OCI-LY1 (cell line): ENCODE results near the gene ELMO1.
A peak's percentile ranks its signal among the peaks of the same experiment; 100 is the strongest.

ENCODE experiments used
- H2AFZ ChIP-seq: fragments of 200-600 bp; sonication (generic), shearing (Covaris generic); 2 replicates; pipeline ENCODE4 v1.6.0; 2014; ENCODE audit warnings: antibody characterized with exemption, mild to moderate bottlenecking, low read length
- H3F3A ChIP-seq: fragments of 200-600 bp; sonication (generic), shearing (Covaris generic); 2 replicates; pipeline ENCODE4 v1.6.0; 2014; ENCODE audit warnings: mild to moderate bottlenecking, antibody characterized with exemption, low read length, moderate library complexity; ENCODE audit not compliant: insufficient read depth
- H3K27ac ChIP-seq: fragments of 200-600 bp; sonication (generic); 2 replicates; pipeline ENCODE4 v1.5.1; 2014; ENCODE audit warnings: low read length, mixed run types, mild to moderate bottlenecking, low read depth; ENCODE audit not compliant: poor library complexity, severe bottlenecking
- H3K27me3 ChIP-seq: fragments of 200-600 bp; sonication (generic); 2 replicates; pipeline ENCODE4 v1.6.0; 2014; ENCODE audit warnings: antibody characterized with exemption, mild to moderate bottlenecking, low read length, moderate library complexity; ENCODE audit not compliant: insufficient read depth
- H3K36me3 ChIP-seq: fragments of 200-600 bp; sonication (generic); 2 replicates; pipeline ENCODE4 v1.6.1; 2014; ENCODE audit warnings: mild to moderate bottlenecking, antibody characterized with exemption, low read length, moderate library complexity, mixed read lengths; ENCODE audit not compliant: insufficient read depth
- H3K4me1 ChIP-seq: fragments of 200-600 bp; sonication (generic); 2 replicates; pipeline ENCODE4 v1.5.1; 2014; ENCODE audit warnings: mild to moderate bottlenecking, low read length, moderate library complexity; ENCODE audit not compliant: insufficient read depth, severe bottlenecking
- H3K4me2 ChIP-seq: fragments of 200-600 bp; sonication (generic), shearing (Covaris generic); 2 replicates; pipeline ENCODE4 v1.6.1; 2014; ENCODE audit warnings: low read length
- H3K4me3 ChIP-seq: fragments of 200-600 bp; sonication (generic); 2 replicates; pipeline ENCODE4 v1.5.1; 2014; ENCODE audit warnings: low read length, low read depth, mild to moderate bottlenecking, mixed read lengths; ENCODE audit not compliant: poor library complexity, severe bottlenecking
- H3K79me2 ChIP-seq: fragments of 200-600 bp; shearing (Covaris generic); 2 replicates; pipeline ENCODE4 v1.6.1; 2016; ENCODE audit warnings: mixed run types, low read length, mixed read lengths; ENCODE audit not compliant: insufficient read depth
- H3K9ac ChIP-seq: fragments of 200-600 bp; sonication (generic), shearing (Covaris generic); 2 replicates; pipeline ENCODE4 v1.6.1; 2014; ENCODE audit warnings: mild to moderate bottlenecking, low read length, mixed read lengths
- H3K9me2 ChIP-seq: fragments of 200-600 bp; sonication (generic), shearing (Covaris generic); 2 replicates; pipeline ENCODE4 v1.6.1; 2014; ENCODE audit warnings: low read depth, mild to moderate bottlenecking, low read length, mixed read lengths
- H3K9me3 ChIP-seq: fragments of 200-600 bp; shearing (Covaris generic); 2 replicates; pipeline ENCODE4 v1.6.1; 2014; ENCODE audit warnings: low read length, mixed read lengths
- H4K20me1 ChIP-seq: fragments of 200-600 bp; sonication (generic), shearing (Covaris generic); 2 replicates; pipeline ENCODE4 v1.6.0; 2016; ENCODE audit warnings: mild to moderate bottlenecking, low read length; ENCODE audit not compliant: insufficient read depth
- CTCF ChIP-seq: fragments of 200-600 bp; sonication (generic), shearing (Covaris generic); IDR thresholded peaks from 2 replicates; pipeline ENCODE4 v1.5.1; 2017; ENCODE audit warnings: mild to moderate bottlenecking, antibody characterized with exemption, low read length, moderate library complexity, mixed read lengths
- EZH2 ChIP-seq: fragments of 200-600 bp; sonication (generic), shearing (Covaris generic); IDR thresholded peaks from 2 replicates; pipeline ENCODE4 v1.8.0; 2017; ENCODE audit warnings: borderline replicate concordance, mixed run types, mild to moderate bottlenecking, antibody characterized with exemption, low read length, moderate library complexity, mixed read lengths

The ELMO1 gene

GRCh38 chr7:37344886-37345579 lies 103.6 kb downstream of the ELMO1 start:
- no peaks in the 10 kb centered on the region for H3K9me3 ChIP-seq
- H3K27me3 ChIP-seq = no peaks in the 10 kb centered on the region
- peaks cover 36% of the 10 kb centered on the region for H3K4me1 ChIP-seq
- H3K4me3 ChIP-seq = peak overlapping the region; percentile 0
- peaks cover 7% of the 10 kb centered on the region for H3K36me3 ChIP-seq
- H3K9me2 ChIP-seq = no peaks in the 10 kb centered on the region
- H3K4me2 ChIP-seq = peak overlapping the region; percentile 29
- H3F3A ChIP-seq = no peaks in the 10 kb centered on the region
- H3K79me2 ChIP-seq = peaks cover 26% of the 10 kb centered on the region
- H2AFZ ChIP-seq = peak overlapping the region; percentile 79
- peak overlapping the region; percentile 96 for H3K27ac ChIP-seq
- no peak for TF ChIP-seq EZH2
- TF ChIP-seq CTCF = no peak
- H3K9ac ChIP-seq = peak overlapping the region; percentile 2; the same call in 1 of the 2 replicates
- no peaks in the 10 kb centered on the region for H4K20me1 ChIP-seq

GRCh38 chr7:37342688-37343471 lies 105.8 kb downstream of the ELMO1 start:
- Histone ChIP-seq H3K27ac (peak overlapping the region; percentile 96), H2AFZ (no peak overlapping the region), H3F3A (no peaks in the 10 kb centered on the region), H3K27me3 (no peaks in the 10 kb centered on the region), H4K20me1 (no peaks in the 10 kb centered on the region), H3K79me2 (peaks cover 47% of the 10 kb centered on the region), H3K4me3 (peak overlapping the region; percentile 80), H3K4me1 (peaks cover 54% of the 10 kb centered on the region), H3K9me3 (no peaks in the 10 kb centered on the region), H3K9ac (peak overlapping the region; percentile 92), H3K9me2 (no peaks in the 10 kb centered on the region), H3K4me2 (peak overlapping the region; percentile 83), H3K36me3 (peaks cover 29% of the 10 kb centered on the region)
- TF ChIP-seq EZH2 = no peak
- peak; percentile 77 for TF ChIP-seq CTCF

GRCh38 chr7:37342176-37342687 lies 106.4 kb downstream of the ELMO1 start:
- TF ChIP-seq EZH2 (no peak), CTCF (no peak)
- H3K27me3 ChIP-seq = no peaks in the 10 kb centered on the region
- peak overlapping the region; percentile 80 for H3K4me3 ChIP-seq
- H3K9ac ChIP-seq = peak overlapping the region; percentile 92
- peaks cover 60% of the 10 kb centered on the region for H3K4me1 ChIP-seq
- H3K4me2 ChIP-seq = peak overlapping the region; percentile 83
- no peaks in the 10 kb centered on the region for H4K20me1 ChIP-seq
- peaks cover 34% of the 10 kb centered on the region for H3K36me3 ChIP-seq
- no peak overlapping the region for H2AFZ ChIP-seq
- no peaks in the 10 kb centered on the region for H3K9me3 ChIP-seq
- H3K79me2 ChIP-seq = peaks cover 54% of the 10 kb centered on the region
- H3K27ac ChIP-seq = peak overlapping the region; percentile 96
- H3K9me2 ChIP-seq = no peaks in the 10 kb centered on the region
- H3F3A ChIP-seq = no peaks in the 10 kb centered on the region
